ENCODE measurements around the gene ZNF844.
"Not testable (repeated sequence)": the region's sequence is repeated elsewhere in the genome, so short reads cannot be mapped to it uniquely, and the experiment has no call there.

ZNF844 gene

DNA sequence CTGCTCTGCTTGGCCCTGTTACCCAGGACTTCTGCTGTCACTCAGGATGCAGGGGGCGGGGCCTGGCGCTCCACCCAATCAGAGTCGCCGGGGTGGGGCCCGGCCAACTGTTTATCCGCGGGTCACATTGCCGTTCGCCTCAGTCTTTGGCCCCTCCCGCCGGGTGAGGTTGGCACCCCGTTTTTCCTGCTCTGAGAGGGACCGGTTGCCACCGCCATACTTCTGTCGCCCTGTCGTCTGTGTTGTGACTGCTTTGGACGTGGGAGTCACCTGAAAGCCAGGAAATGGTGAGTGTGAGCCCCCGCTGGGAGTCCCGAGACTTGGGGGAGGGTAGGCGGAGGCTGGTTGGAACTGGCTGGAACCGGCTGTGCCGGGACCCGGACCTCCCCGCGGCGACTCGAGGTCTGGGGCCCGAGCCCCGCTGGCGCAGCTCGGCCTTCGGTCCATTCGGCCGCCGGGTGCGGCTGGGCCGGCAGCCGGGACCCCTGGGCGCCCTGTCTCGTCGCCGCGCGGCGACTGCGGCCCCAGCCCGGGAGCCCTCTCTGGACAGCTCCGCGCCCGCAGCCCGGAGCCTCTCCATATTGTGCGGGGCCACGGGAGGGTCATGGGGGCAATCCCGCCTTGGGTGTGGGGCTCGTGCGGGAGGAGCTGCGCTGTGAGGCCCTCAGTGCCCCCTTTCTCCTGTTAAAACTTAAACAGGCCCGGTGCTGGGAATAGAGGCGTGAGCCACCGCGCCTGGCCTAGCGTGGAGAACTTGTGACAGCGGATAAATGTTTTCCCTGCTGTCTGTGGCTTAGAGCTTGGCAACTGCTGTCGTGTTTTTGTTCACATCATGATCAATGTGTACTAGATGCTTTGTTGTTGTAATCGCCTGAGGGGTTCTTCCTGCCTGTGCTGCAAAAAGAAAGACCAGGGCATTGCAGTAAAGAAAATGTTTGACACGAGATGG lies at the start of gene ZNF844:
Gene ZNF844 (plus strand): TSS at position 142 of the 949 bp plus-strand sequence. CDS start 143 bp downstream, at position 285.
- peak; percentile 69 to 98 (median 95) for DNase-seq

DNA sequence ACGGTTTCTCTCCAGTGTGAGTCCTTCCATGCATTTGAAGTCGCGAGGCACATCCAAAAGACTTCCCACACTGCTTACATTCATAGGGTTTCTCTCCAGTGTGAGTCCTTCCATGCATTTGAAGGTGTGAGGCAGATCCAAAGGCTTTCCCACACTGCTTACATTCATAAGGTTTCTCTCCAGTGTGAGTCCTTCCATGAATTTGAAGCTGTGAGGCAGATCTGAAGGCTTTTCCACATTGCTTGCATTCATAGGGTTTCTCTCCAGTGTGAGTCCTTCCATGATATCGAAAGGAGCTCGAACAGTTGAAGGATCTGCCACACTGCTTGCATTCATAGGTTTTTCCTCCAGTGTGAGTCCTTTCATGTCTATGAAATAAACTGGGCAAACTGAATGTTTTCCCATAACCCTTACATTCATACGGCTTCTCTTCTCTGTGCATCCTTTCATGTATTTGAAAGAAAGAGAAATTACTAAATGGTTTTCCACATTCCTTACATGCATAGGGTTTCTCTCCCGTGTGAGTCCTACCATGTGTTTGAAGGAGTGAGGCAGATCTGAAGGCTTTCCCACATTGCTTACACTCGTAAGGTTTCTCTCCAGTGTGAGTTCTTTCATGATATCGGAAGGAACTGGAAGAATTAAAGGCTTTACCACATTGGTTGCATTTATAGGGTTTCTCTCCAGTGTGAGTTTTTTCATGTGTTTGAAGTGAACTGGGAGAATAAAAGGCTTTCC lies 49.3 kb upstream of the ZNF844 start:
- no peak for DNase-seq

DNA sequence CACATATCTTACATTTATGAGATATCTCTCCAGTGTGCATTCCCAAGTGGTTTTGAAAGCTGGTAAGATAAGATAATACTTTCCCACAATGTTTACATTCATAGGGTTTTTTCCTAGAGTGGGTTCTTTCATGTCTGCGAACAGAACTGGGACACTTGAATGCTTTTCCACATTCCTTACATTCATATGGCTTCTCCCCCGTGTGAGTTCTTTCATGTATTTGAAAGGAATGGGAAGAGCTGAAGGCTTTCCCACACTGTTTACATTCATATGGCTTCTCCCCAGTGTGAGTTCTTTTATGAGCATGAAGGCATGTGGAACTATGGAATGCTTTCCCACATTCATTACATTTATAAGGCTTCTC lies 48.8 kb upstream of the ZNF844 start:
- no peak for DNase-seq

DNA sequence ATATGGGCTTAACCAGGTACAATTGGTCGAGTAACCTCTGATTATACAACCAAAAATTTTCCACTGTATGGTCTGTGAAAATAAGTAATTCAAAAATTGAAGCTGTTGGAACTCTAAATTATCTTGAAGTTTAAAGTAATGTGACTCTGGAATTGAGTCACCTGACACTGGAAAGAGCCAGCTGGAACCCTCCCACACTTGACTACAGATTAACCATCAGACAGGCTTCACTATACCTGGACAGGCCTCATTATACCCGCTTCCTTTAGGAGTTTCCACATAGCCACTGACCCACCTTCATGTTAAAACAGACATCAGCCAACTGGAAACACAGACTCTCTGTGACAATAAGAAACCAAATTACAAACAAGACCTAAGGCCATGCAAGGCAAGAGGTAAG lies 30.3 kb upstream of the ZNF844 start:
- DNase-seq, result no peak

DNA sequence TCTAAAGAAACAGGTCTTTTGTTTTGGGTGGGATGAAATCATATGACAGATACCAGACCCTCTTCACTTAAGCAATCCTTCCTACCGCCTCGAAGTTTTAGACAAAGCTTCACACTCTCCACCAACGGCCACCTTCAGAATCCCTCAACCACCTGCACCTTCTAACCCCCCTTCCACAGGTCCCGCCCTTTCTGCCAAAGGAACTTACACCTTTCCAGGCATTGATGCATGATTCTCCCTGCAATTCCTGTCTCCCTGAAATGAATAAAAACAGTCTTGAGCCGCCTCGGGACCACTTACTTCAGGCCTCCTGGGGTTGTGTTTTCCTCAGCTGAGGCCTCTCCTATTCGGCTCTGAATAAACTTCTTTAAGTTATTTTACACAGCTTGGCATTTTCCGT lies 29.9 kb upstream of the ZNF844 start:
- DNase-seq, result no peak

DNA sequence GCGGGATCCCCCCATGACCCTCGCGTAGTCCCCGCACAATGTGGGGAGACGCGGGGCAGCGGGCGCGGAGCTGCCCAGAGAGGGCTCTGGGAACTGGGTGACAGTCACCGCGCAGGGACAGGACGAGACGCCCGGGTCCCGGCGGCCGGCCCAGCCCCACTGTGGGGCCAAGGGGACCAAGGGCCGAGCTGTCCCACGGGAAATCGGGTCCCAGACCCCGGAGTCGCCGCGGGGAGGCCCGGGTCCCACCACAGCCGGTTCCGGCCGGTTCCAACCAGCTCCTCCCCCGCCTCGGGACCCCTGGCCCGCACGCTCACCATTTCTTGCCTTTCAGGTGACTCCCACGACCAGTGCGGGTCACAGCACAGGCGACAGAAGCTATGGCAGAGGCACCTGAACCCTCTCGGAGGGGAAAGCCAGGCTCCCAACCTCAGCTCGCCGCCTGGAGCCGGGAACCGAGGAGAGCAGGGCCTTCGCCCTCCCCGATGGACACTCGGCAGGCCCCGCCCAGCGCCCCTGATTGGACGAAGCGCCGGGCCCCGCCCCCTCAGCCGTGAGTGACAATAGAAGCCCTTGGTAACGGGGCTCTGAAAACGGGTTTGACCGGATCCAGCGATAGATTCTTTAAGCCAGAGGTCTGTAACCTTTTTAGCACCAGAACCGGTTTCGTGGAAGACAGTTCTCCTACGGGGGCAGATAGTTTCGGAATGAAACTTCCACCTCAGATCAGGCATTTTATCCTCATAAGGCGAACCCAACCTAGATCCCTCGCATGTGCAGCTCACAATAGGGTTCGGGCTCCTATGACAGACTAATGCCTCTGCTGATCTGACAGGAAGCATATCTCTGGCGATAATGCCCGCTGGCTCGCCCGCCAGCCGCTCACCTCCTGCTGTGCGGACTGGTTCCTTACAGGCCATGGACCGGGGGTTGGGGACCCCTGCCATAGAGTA lies 29.0 kb upstream of the ZNF844 start, which contains the start of gene ZNF433:
Gene ZNF433 (minus strand): TSS at position 460 of the 953 bp plus-strand sequence. CDS start 140 bp downstream, at position 320.
- peak; percentile 30 to 97 (median 86) for DNase-seq

DNA sequence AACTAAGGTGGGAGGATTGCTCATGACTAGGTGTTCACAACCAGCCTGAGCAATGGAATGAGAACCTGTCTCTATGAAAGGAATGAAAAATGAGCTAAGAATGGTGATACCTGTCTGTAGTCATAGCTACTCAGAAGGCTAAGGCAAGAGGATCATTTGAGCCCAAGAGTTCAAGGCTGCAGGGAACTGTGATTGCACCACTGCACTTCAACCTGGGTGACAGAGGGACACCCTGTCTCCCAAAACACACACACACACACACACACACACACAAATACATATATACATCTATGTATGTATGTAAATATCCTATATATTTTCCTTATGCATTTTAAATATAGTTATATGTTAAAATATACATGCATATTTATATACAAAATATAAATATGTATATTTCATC lies 21.6 kb upstream of the ZNF844 start:
- DNase-seq, result no peak

DNA sequence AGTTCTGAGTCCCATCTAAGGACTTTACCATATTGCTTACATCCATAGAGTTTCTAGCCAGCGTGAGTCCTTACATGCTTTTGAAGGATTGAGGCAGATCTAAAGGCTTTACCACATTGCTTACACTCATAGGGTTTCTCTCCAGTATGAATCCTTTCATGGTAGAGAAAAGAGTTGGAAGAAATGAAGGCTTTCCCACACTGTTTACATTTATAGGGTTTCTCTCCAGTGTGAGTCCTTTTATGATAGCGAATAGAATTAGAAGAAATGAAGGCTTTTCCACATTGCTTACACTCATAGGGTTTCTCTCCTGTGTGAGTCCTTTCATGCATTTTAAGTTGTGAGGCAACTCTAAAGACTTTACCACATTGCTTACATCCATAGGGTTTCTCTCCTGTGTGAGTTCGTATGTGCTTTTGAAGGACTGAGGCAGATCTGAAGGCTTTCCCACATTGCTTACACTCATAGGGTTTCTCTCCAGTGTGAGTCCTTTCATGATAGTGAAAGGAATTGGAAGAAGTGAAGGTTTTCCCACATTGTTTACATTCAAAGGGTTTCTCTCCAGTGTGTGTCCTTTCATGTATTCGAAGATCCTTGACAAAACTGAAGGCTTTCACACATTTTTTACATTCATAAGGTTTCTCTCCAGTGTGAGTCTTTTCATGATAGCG lies 20.6 kb upstream of the ZNF844 start:
- no peak for DNase-seq

DNA sequence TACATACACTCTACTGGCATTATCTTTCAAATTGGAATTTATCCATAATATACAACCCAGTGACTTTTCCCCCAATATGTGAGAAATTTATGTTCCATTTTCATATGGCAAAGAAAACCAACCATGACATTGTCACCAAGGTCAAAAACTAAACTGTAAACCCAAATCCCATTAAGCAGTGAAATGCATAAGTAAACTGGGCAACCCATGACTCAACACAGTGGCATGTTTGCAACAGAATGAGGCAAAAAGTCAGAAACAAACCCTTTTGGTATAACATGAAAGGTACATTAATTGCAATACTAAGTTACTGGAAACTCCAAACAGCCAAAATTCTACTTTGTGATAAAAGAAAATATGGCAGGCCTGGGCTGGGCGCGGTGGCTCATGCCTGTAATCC lies 16.7 kb upstream of the ZNF844 start:
- DNase-seq, result no peak

DNA sequence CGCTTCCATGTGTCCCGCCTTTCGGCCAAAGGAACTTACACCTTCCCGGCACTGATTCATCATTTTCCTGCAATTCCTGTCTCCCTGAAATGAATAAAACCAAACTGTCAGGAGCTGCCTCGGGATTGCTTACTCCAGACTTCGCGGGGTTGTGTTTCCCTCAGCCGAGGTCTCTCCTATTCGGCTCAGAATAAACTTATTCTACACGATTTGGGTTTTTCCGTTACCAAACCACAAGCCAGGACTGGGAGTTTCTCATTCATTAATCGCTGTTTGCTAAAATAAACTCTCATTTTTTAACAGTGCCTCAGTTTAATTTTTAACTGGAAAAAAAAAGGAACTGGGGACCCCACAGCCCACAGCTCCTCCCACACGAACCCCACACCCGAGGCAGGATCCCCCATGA lies 12.4 kb upstream of the ZNF844 start:
- no peak for DNase-seq

DNA sequence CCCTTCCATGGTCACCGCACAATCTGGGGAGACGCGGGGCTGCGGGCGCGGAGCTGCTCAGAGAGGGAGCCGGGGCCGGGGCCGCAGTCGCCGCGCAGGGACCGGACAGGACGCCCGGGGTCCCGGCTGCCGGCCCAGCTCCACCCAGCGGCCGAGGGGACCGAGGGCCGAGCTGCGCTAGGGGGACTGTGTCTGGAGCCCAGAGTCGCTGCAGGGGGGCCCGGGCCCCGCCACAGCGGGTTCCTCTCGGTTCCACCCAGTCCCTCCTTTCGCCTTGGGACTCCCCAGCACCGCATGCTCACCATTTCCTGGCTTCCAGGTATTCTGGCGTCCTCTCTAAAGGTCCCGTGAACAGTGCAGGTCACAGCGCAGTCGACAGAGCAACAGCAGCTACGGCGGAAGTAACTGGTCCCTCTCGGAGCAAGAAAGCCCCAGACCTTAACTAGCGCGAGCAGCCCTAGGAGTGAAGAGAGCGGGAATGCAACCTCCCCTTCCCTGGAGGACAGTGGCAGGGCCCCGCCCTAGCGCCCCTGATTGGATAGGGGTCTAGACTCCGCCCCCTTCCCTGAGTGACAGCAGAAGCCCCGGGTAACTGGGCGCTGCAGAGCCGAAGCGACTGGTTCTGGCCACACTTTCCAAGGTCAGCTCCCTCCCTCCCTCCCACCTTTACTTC lies 11.9 kb upstream of the ZNF844 start, which contains the start of gene ZNF878:
Gene ZNF878 (minus strand): TSS at position 465 of the 673 bp plus-strand sequence. CDS start 160 bp downstream, at position 305.
- DNase-seq, result peak in 55 of 56 donors; percentile 22 to 92 (median 74)

DNA sequence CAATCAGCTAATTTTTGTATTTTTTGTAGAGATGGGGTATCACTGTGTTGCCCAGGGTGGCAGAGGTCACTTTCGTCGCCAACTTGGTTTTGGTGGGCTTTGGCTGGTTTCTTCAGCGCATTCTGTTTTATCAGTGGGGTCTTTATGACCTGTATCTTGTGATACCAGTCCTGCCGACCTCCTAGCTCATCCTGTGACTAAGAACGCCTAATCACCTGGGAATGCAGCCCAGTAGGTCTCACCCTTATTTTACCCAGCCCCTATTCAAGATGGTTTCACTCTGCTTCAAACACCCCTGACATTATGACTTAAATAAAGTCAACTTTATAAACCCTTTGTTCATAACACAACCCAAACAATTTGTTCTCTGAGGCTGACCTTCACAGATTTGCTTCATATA lies 8.7 kb upstream of the ZNF844 start:
- no peak for DNase-seq

DNA sequence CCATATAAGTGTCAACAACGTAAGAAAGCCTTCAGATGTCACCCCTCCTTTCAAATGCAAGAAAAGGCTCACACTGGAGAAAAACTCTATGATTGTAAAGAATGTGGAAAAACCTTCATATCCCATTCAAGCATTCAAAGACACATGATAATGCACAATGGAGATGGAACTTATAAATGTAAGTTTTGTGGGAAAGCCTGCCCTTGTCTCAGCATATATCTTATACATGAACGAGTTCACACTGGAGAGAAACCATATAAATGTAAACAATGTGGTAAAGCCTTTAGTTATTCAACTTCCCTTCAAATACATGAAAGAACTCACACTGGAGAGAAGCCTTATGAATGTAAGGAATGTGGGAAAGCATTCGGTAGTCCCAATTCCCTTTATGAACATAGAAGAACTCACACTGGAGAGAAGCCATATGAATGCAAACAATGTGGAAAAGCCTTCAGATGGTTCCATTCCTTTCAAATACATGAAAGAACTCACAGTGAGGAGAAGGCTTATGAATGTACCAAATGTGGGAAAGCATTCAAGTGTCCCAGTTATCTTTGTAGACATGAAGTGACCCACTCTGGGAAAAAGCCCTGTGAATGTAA lies 11.1 kb downstream of the ZNF844 start:
- DNase-seq, result no peak

DNA sequence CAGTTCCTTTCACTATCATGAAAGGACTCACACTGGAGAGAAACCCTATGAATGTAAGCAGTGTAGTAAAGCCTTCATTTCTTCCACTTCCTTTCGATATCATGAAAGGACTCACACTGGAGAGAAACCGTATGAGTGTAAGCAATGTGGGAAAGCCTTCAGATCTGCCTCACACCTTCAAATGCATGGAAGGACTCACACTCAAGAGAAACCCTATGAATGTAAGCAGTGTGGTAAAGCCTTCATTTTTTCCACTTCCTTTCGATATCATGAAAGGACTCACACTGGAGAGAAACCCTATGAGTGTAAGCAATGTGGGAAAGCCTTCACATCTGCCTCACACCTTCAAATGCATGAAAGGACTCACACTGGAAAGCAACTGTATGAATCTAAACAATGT lies 11.8 kb downstream of the ZNF844 start:
- not testable (repeated sequence) for DNase-seq

DNA sequence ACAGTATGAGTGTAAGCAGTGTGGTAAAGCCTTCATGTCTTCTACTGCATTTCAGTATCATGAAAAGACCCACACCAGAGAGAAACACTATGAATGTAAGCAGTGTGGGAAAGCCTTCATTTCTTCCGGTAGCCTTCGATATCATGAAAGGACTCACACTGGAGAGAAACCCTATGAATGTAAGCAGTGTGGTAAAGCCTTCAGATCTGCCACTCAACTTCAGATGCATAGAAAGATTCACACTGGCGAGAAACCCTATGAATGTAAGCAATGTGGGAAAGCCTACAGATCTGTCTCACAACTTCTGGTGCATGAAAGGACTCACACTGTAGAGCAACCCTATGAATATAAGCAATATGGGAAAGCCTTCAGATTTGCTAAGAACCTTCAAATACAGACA lies 12.8 kb downstream of the ZNF844 start:
- DNase-seq, result no peak

DNA sequence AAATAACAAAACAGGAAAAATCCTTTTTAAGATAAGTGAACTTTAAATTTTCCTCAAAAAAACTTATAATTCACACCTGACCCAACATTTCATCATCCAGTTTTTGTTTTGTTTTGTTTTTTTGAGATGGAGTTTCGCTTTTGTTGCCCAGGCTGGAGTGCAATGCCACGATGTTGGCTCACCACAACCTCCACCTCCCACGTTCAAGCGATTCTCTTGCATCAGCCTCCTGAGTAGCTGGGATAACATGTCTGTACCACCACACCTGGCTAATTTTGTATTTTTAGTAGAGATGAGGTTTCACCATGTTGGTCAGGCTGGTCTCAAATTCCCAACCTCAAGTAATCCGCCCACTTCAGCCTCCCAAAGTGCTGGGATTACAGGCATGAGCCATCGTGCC lies 18.8 kb downstream of the ZNF844 start:
- not testable (repeated sequence) for DNase-seq

DNA sequence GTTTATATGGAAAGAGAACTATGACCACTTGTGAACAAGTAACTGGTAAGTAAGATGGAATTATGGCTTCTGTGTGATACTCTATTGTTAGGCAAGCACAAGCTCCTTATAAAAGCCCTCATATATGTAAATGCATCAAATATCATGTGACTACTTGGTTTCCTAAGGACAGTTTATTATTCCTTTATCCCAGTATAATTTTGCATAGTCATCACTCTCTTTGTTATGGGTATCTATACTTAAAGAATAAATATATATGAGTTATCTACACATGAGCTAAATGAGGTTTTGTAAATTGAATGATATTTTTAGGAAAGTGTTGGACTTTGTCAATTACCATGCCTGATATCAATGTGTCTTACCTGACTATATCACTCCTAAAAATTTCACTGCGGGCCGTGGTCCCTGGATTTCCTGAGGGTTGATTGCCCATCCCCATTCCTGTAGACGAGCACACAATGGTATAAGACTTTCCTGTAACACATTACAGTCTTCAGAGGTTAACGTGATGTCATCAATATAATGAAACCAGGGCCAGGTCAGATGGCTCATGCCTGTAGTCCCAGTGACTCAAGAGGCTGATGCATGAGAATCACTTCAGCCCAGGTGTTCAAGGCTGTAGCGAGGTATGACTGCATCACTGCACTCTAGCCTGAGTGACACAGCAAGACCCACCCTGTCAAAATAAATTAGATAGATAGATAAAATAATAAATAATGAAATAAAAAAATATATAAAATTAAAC lies 20.7 kb downstream of the ZNF844 start:
- no peak for DNase-seq

DNA sequence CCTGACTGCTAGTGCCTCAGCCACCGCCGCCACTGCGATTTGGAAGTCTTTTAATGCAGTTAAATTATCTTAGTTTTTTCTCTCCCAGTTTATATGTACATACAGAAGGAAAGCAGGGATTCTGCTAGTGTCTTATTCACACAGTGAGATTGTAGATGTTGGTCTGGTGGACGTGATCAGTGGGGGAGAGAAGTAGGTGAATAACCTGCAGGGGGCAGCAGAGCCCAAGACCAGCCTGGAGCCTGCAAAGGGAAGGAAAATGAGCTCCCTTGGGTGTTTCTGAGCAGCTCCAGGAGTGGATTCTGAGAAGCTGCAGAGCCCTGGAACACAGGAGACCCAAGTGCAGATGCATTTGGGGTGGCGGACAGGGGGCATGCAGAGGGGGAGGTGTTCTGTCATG lies 26.3 kb downstream of the ZNF844 start:
- peak in 45 of 56 donors; percentile 1 to 79 (median 25) for DNase-seq
